H1 (cell line): ENCODE results near the gene UTP14A. TPM values are rescaled to one million over a fixed set of nuclear protein-coding genes. Genes with fewer than 3 reads are reported as not detected.

Source experiments
- ASH2L ChIP-seq: fragments of 200-600, 300-600 bp; sonication (generic); IDR thresholded peaks from one replicate; pipeline ENCODE4 v1.7.1; 2017; ENCODE audit warnings: low read length
- BACH1 ChIP-seq: IDR thresholded peaks from 2 replicates; pipeline ENCODE4 v1.6.1; 2012; ENCODE audit warnings: low read length, improper control_type of control experiment
- GTF2F1 ChIP-seq: IDR thresholded peaks from 2 replicates; pipeline ENCODE4 v1.6.1; 2012; ENCODE audit warnings: low read depth, low read length, improper control_type of control experiment, borderline replicate concordance
- RBBP5 ChIP-seq: IDR thresholded peaks from 2 replicates; pipeline ENCODE4 v1.7.1; 2012; ENCODE audit warnings: low read depth, mild to moderate bottlenecking, inconsistent platforms, low read length, moderate library complexity, borderline replicate concordance
- polyA plus RNA-seq, 7 experiments: library from polyadenylated mRNA; depleted of rRNA in 3 of 7; stranded (reverse) in 5 of 7; unstranded in 2 of 7; fragments of >200 nt in 5 of 7; fragments of 200-250 nt in 2 of 7; gene quantifications; 1 replicate in 5 of 7; 2 replicates in 1 of 7; 4 replicates in 1 of 7; pipeline versions ENCODE4 v1.2.1 to v1.2.3, GENCODE V29; 2011 to 2013; ENCODE audit warnings: missing spikeins in 2 of 7, mixed read lengths in 2 of 7
- total RNA-seq: library from RNA; stranded (reverse); fragmentation: NEBNext Ultra II Directional; extraction: Animal tissue kit (Norgen Biotek cat#: 25700); gene quantifications from 2 replicates; pipeline ENCODE4 v1.2.1, GENCODE V29; 2021
- TF ChIP-seq, protein P1 (sequence below): fragments of 300-600 bp; sonication (generic); IDR thresholded peaks from 2 replicates; pipeline ENCODE4 v1.7.1; 2012; ENCODE audit warnings: low read length, moderate library complexity, mild to moderate bottlenecking, inconsistent platforms; ENCODE audit not compliant: insufficient replicate concordance

UTP14A gene
- total and polyA plus RNA-seq, 2 of the 8 experiments (the other 6 are each of a cell fraction or from before 2014, with no cell fraction given) = 4.5 to 24.0 TPM

DNA sequence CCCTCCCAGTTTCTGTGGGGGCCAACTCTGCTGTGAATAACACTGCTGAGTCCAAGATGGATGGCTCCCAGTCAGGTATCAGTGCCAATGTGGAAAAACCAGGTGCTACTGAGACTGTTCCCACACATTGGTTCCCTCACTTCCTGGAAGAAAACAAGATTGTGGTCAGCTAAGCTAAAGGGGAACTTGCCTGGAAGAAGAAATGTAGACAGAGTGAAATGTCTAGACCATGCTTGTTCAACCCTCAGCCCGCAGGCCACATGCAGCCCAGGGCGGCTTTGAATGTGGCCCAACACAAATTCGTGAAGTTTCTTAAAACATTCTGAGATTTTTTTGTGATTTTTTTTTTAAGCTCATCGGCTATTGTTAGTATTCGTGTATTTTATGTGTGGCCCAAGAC, 28.6 kb upstream of the UTP14A start (continued):
- TF ChIP-seq, protein P1, sequence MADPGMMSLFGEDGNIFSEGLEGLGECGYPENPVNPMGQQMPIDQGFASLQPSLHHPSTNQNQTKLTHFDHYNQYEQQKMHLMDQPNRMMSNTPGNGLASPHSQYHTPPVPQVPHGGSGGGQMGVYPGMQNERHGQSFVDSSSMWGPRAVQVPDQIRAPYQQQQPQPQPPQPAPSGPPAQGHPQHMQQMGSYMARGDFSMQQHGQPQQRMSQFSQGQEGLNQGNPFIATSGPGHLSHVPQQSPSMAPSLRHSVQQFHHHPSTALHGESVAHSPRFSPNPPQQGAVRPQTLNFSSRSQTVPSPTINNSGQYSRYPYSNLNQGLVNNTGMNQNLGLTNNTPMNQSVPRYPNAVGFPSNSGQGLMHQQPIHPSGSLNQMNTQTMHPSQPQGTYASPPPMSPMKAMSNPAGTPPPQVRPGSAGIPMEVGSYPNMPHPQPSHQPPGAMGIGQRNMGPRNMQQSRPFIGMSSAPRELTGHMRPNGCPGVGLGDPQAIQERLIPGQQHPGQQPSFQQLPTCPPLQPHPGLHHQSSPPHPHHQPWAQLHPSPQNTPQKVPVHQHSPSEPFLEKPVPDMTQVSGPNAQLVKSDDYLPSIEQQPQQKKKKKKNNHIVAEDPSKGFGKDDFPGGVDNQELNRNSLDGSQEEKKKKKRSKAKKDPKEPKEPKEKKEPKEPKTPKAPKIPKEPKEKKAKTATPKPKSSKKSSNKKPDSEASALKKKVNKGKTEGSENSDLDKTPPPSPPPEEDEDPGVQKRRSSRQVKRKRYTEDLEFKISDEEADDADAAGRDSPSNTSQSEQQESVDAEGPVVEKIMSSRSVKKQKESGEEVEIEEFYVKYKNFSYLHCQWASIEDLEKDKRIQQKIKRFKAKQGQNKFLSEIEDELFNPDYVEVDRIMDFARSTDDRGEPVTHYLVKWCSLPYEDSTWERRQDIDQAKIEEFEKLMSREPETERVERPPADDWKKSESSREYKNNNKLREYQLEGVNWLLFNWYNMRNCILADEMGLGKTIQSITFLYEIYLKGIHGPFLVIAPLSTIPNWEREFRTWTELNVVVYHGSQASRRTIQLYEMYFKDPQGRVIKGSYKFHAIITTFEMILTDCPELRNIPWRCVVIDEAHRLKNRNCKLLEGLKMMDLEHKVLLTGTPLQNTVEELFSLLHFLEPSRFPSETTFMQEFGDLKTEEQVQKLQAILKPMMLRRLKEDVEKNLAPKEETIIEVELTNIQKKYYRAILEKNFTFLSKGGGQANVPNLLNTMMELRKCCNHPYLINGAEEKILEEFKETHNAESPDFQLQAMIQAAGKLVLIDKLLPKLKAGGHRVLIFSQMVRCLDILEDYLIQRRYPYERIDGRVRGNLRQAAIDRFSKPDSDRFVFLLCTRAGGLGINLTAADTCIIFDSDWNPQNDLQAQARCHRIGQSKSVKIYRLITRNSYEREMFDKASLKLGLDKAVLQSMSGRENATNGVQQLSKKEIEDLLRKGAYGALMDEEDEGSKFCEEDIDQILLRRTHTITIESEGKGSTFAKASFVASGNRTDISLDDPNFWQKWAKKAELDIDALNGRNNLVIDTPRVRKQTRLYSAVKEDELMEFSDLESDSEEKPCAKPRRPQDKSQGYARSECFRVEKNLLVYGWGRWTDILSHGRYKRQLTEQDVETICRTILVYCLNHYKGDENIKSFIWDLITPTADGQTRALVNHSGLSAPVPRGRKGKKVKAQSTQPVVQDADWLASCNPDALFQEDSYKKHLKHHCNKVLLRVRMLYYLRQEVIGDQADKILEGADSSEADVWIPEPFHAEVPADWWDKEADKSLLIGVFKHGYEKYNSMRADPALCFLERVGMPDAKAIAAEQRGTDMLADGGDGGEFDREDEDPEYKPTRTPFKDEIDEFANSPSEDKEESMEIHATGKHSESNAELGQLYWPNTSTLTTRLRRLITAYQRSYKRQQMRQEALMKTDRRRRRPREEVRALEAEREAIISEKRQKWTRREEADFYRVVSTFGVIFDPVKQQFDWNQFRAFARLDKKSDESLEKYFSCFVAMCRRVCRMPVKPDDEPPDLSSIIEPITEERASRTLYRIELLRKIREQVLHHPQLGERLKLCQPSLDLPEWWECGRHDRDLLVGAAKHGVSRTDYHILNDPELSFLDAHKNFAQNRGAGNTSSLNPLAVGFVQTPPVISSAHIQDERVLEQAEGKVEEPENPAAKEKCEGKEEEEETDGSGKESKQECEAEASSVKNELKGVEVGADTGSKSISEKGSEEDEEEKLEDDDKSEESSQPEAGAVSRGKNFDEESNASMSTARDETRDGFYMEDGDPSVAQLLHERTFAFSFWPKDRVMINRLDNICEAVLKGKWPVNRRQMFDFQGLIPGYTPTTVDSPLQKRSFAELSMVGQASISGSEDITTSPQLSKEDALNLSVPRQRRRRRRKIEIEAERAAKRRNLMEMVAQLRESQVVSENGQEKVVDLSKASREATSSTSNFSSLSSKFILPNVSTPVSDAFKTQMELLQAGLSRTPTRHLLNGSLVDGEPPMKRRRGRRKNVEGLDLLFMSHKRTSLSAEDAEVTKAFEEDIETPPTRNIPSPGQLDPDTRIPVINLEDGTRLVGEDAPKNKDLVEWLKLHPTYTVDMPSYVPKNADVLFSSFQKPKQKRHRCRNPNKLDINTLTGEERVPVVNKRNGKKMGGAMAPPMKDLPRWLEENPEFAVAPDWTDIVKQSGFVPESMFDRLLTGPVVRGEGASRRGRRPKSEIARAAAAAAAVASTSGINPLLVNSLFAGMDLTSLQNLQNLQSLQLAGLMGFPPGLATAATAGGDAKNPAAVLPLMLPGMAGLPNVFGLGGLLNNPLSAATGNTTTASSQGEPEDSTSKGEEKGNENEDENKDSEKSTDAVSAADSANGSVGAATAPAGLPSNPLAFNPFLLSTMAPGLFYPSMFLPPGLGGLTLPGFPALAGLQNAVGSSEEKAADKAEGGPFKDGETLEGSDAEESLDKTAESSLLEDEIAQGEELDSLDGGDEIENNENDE = no peak
- no peak for TF ChIP-seq BACH1
- TF ChIP-seq ASH2L = no peak
- no peak for TF ChIP-seq GTF2F1
- TF ChIP-seq RBBP5 = no peak
